ENCODE data around the gene CFAP20DC. TPM values are rescaled to one million over a fixed set of nuclear protein-coding genes. Genes with fewer than 3 reads are reported as not detected.

Gene CFAP20DC
- total RNA-seq, 1 donor from 2014 or later, result 5.1 TPM

DNA sequence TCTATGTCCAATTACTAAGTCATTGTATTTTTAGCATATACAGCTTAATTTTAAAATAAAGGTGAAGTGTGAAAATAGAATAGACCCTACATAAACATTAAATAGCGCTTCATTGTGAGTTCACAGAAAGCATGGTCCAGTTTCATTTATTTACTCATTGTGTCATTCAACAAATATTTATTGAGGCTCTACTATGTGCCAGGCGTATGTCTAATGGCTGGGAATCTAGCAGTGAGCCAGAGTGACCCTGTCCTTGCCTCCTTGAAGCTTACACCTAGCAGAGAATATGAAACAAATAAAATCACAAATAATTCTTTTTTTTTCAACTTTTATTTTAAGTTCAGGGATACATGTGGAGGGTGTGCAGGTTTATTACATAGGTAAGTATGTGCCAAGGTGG, 161.7 kb downstream of the CFAP20DC start:
- TF ChIP-seq, protein P1, sequence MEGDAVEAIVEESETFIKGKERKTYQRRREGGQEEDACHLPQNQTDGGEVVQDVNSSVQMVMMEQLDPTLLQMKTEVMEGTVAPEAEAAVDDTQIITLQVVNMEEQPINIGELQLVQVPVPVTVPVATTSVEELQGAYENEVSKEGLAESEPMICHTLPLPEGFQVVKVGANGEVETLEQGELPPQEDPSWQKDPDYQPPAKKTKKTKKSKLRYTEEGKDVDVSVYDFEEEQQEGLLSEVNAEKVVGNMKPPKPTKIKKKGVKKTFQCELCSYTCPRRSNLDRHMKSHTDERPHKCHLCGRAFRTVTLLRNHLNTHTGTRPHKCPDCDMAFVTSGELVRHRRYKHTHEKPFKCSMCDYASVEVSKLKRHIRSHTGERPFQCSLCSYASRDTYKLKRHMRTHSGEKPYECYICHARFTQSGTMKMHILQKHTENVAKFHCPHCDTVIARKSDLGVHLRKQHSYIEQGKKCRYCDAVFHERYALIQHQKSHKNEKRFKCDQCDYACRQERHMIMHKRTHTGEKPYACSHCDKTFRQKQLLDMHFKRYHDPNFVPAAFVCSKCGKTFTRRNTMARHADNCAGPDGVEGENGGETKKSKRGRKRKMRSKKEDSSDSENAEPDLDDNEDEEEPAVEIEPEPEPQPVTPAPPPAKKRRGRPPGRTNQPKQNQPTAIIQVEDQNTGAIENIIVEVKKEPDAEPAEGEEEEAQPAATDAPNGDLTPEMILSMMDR (conservative IDR thresholded peaks at IDR 0.05; ENCODE audit: low read depth, low read length), result no peak
- no peak overlapping the region for H3K4me3 ChIP-seq (ENCODE audit: low read depth, low read length)

DNA sequence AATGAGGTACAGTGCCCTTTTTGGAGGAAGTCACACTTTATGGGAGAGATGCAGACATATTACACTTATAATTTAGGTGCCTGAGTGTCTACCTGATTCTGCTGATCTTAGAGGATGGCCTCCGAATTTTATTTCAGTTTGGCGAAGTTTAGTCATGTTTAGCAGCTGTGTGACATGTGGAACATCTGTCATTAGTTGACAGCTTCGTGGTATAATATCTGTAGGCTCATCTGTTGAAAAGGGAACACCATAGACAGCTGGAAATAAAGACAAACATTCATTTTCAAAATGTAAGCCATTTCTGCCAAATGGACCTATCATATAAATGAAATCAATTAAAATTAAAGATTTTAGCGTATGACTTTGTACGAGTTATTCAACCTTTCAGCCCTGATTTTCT, 165.4 kb downstream of the CFAP20DC start:
- TF ChIP-seq, protein P1 (conservative IDR thresholded peaks at IDR 0.05; ENCODE audit: low read depth, low read length), result no peak
- H3K4me3 ChIP-seq (ENCODE audit: low read depth, low read length), result no peak overlapping the region
- no peak for DNase-seq (ENCODE audit: low read depth)

More for the DNA sequence above, 161.7 kb downstream of the CFAP20DC start:
- DNase-seq (ENCODE audit: low read depth), result no peak

DNA sequence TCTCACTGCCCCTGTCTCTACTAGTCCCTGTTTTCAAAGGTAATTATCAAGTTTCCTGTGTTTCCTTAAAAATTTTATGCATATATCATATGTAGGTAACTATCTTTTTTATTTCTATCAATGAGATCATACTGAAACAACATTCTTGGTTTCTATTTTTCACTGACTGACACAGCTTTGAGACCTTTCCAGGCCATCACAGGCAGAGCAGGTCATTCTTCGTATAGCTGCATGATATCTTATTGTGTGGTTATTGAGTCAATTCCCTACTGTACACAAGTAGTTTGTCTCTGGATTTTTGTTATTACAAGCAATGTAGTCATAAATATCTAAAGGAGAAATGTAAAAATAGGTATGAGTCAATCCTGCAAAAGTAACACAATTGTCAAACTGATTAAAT, 169.6 kb downstream of the CFAP20DC start:
- DNase-seq (ENCODE audit: low read depth), result no peak
- TF ChIP-seq, protein P1 (conservative IDR thresholded peaks at IDR 0.05; ENCODE audit: low read depth, low read length), result no peak
- no peak overlapping the region for H3K4me3 ChIP-seq (ENCODE audit: low read depth, low read length)

DNA sequence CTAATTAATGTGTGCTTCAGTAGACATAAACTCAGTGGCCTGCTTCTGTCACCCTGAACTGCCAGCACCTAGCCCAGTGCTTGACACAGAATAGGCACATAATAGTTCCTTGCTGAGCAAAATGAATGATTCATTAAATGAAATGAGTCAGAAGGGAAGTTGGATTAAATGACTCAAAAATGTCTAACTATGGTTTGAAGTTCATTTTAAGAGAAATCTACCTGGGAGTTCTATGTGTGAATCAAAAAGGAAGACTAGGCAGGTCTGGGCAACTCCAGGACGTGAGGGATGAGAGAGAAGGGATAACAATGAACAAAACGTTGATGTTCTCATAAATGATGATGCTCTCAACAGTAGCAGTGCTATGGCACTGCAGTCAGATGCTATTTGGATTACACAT, 175.0 kb downstream of the CFAP20DC start:
- peak; percentile 48 for DNase-seq (ENCODE audit: low read depth)
- TF ChIP-seq, protein P1 (conservative IDR thresholded peaks at IDR 0.05; ENCODE audit: low read depth, low read length), result no peak
- no peak overlapping the region for H3K4me3 ChIP-seq (ENCODE audit: low read depth, low read length)

DNA sequence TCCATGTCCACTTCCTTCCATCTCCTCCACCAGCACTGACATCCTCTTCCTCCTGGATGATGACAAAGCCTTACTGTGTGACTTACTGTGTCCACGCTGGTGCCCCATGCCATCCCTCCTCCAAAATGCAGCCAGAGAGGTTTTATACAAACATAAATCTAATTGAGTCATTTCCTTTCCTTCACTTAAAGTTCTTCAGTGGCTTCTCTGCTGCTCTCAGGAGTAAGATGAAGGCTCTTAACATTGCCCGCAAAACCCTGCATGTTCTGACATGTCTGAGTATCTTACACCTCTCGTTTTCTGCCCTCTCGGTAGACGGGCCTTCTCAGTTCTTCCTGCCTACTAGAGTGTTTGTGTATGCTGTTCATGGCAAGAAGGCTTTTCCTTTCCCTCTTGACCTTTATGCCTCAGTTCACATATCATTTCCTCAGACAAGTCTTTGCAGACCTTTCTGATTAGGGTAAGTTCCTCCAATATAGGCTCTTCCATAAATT, 175.5 kb downstream of the CFAP20DC start:
- no peak for DNase-seq (ENCODE audit: low read depth)

DNA sequence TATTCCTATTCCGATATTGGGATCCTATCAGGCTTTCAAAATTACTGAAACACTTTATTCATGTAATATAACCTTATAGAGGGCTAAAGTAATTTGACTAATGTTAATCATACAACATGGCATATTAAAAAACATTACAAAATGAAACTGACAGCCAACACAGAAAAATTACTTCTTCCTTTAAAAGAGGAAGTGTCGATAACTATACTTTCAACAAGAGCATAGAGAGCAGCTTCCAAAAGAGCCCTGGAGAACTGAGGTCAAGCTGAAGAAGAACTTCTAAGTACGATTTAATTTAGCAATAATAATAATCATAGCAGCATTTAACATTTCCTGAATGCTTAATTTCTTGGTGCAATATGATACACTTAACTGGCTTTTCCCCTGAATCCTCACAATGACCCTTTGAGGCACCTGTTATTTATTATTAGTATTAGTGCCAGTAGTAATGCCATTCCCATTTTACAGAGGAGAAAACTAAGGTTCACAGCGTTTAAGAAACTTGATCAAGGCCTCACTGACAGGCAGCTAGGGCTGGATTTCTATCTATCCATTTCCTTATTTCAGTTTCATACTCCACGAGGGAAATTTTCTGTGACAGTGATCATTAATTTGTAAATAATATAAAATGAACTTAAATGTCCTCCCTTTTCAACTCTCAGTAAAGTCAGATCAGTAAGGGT, 181.6 kb downstream of the CFAP20DC start:
- no peak overlapping the region for H3K4me3 ChIP-seq (ENCODE audit: low read depth, low read length)
- TF ChIP-seq, protein P1 (conservative IDR thresholded peaks at IDR 0.05; ENCODE audit: low read depth, low read length), result no peak
- no peak for DNase-seq (ENCODE audit: low read depth)

More for the DNA sequence above, 175.5 kb downstream of the CFAP20DC start:
- TF ChIP-seq, protein P1 (conservative IDR thresholded peaks at IDR 0.05; ENCODE audit: low read depth, low read length), result no peak
- no peak overlapping the region for H3K4me3 ChIP-seq (ENCODE audit: low read depth, low read length)

DNA sequence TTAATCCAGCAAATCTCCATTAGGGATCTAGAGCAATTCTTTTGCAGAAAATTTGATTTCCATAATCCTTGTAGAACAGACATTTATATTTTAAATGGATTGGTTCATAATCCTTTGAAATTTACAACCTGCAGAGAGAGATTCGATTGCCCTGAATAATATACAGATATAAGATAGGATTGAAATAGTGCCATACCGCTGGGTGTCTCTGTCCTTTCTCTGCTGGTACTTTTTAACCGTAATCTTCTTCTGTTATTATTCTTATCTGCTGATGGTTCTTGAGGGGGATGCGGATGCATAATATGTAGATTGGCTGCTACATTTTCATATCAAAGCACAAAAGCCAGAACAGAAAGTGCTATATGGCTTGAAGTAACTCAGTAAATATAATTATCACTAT, 182.2 kb downstream of the CFAP20DC start:
- no peak overlapping the region for H3K4me3 ChIP-seq (ENCODE audit: low read depth, low read length)
- no peak for DNase-seq (ENCODE audit: low read depth)
- TF ChIP-seq, protein P1 (conservative IDR thresholded peaks at IDR 0.05; ENCODE audit: low read depth, low read length), result no peak

Data from epithelial cell of proximal tubule (primary cell).